GM11168 (cell line): ENCODE results near the gene TEF.
"Not testable (repeated sequence)": the region's sequence is repeated elsewhere in the genome, so short reads cannot be mapped to it uniquely, and the experiment has no call there.

Experiments
- in situ Hi-C: fragments of 300-500 bp; cut with MboI; formaldehyde crosslinking; loops from one replicate; pipeline ENCODE4 v1.12.0; 2022; ENCODE audit warnings: low sequenced_read_pairs; ENCODE audit not compliant: unreplicated experiment

The TEF gene

DNA sequence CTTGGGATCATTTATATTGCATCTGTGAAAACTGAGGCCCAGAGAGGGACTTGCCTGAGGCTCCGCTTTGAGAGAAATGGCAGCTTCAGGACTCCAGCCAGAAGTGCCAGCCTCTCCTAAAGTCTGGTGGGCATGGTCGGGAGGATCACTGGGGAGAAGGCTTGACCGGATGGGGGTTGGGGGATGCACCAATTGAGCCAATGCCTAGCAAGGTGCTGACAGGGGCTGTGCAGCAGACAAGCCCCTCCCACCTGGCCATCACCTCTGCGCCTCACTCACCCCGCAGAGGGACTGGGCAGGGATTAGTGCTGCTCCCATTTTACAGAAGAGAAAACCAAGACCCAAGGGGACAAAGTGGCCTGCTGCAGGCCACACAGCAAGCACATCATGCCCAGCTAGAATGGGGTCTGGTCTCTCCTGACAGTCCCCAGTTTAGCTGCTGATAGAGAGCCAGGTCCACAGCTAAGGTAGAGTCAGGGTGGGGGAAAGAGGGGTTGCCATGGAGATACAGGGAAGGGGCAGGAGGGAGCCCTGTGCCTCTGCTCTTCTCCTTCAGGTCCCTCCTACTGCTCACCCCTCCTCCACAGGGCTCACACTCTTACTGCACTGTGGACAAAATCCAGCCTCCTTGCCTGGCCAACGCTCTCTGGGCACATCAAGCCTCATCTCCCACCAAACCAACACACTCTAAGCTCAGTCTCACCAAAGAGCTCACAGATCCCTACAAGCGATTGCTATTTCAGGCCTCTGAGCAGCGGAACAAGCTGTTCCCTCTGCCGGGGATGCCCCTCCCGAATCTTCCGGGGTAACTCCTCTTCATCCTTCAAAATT lies 29.5 kb downstream of the TEF start:
- in situ Hi-C loops: no loop called here

DNA sequence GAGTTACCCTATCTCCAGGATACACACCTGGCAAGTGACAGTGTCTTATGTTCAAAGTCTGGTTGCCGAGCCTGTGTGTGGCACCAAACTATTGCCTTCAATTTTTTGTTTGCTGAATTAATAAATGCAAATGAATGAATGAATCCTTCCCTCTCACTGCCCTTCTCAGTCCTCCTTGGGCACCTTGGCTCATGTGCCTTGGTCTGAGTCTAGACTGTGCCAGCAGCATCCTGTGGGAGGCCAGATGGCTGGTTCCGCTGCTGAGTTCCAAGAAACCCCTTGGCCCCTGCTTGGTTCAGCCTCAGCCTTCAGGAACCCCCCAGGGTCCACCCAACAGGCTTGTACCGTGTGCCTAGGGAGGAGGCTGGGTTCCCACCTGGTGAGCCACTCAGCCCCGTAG lies 33.8 kb downstream of the TEF start:
- in situ Hi-C loops: no loop called here

DNA sequence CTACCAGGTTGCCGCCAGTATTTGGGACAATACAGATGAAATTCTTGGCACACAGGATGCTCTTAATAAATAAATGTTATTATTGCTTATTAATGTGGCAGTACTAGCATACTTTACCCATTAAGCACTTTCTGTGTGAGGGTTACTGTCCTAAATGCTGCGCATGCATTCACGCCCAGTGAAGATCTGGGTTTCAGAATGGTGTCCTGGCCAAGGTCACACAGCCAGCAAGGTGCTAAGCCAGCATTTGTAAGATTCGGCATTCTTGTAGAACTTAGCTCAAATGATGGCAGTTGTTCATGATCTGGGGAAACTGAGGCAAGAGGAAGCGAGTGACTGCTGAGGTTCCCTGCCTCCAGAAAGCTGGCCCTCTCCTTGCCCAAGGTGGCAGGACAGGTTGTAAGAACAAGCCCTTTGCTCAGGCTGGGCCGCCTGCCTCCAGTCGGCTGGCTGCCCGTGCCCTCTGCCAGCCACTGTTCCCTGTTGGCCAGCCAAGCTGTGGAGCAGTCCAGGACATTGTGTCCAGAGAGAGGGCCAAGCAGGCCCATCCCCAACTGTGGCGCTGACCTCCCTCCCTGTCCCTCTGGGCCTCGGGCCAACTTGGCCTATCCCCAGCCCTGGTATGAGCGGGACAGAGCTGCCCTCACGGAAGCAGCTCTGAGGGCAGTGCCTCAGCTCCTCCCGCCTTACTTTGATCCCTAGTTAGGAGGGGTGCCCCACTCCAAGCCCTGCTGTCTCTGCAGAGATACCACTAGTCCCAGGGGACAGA lies 36.1 kb downstream of the TEF start:
- in situ Hi-C loops: no loop called here

GRCh38 chr22:41418717-41419116 lies 37.0 kb downstream of the TEF start:
- in situ Hi-C loops: no loop called here

GRCh38 chr22:41425660-41426365 lies 44.1 kb downstream of the TEF start:
- in situ Hi-C loops: no loop called here

- in situ Hi-C loops: no loop called here
Observed at GRCh38 chr22:41429232-41429950, 47.6 kb downstream of the TEF start.

DNA sequence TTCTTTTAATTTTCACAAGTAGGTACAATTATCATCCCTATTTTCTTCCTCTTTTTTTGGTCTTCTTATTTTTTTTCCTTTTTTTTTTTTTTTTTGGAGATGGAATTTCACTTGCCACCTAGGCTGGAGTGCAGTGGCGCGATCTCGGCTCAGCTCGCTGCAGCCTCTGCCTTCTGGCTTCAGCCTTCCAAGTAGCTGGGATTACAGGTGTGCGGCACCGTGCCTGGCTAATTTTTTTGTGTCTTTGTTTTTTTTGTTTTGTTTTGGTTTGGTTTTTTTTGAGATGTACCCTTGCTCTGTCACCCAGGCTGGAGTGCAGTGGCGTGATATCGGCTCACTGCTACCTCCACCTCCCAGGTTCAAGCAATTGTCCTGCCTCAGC lies 48.2 kb downstream of the TEF start:
- in situ Hi-C loops: no loop called here

GRCh38 chr22:41431656-41432055 lies 49.9 kb downstream of the TEF start:
- in situ Hi-C loops: no loop called here

- in situ Hi-C loops: not testable (repeated sequence)
Observed at GRCh38 chr22:41433480-41433879, 51.7 kb downstream of the TEF start.

GRCh38 chr22:41434361-41435003 lies 52.7 kb downstream of the TEF start:
- in situ Hi-C loops: not testable (repeated sequence)

DNA sequence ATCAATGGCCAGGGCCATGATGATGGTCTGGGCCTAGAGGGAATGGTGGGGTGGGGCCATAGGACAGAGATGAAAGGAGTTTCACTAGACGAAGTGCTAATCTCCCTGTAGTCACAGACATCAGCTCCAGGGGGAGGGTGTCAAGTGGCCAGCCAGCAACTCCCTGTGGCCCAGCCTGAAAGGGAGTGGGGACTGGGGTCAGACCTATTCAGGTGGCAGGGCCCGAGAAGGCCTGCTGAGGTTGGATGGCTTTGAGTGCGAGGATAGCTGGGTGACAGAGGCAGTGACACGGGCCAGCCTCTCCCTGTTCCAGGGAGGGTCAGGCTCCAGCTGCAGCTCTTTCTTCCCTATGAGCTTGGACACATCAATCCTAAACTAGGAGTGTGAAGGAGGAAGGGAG lies 53.8 kb downstream of the TEF start:
- in situ Hi-C loops: no loop called here

DNA sequence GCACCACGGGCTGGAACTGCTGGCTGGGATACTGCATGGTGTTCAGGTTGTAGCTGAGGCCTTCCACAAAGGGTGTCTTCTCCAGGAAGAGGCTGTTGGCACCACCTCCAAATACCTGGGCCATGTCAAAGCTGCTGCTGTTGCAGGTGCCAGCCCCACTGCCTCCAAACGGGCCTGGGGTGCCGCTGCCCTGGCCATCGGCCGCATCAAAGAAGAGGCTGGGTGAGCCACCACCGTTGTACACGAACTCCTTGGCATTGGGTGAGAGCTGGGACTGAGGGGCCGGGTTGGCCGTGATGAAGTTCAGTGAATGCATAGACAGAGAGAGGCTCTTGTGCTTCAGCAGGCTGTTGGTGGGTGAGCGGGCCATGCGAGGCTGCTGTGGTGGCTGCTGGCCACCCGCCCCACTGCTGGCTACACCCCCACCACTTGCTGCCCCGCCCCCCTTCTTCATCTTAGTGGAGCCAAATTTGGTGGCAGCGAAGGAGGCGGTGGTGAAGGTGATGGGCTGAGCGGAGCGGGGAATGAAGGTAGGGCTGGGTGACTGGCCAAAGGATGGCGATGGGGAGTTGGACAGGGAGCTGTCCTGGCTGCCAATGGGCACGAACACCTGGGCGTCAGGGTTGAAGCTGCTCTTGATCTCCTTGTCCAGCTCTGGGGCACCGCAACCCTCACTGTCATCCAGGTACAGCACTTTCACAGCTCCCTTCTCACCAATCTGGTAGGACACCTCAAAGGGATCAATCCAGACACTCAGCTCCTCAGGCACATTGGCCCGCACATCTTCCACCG lies 54.8 kb downstream of the TEF start:
- in situ Hi-C loops: no loop called here

DNA sequence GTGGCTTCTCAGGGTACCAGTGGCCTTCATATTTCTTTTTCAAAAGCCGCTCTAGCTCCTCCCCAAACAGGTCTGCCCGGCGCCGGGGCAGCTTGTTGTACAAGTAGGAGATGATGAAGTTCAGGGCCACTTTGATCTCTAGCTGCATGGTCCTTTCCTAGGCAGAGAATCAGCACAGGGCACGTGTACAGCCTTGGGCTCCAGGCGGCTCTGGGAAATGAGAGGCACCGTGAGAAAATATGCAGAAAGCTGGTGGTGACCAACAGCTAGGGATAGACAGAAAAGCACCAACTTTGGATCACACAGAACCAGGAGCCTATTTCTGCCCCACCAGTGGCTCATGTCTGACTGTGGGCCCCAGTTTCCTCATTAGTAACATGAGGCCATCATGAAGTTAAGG lies 55.5 kb downstream of the TEF start:
- in situ Hi-C loops: no loop called here

GRCh38 chr22:41440511-41440910 lies 58.8 kb downstream of the TEF start:
- in situ Hi-C loops: not testable (repeated sequence)

DNA sequence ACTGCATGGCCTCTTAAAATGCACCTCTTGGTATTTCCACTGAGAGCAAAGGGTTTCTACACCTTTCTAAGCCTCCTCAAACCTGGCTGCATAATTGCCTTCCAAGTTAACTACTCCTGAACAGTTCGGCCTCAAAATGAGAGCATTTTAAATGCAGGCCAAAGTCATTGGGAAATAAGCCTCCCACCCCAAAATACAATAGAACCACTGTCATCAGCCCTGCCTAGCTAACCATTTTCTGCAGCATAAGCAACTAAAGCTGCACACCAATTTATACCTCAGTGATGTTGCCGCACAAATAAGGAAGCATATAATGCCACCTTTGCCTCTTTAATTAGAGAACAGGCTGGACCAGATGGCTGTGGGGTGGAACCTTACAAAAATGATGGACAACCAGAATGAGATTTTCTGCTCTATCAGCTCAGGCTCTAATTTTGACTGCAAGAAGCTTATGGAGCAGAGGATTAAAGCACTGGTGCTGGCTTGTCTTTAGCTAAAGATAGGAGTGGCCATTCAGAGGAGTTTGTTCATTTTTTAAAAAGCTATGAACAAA lies 60.6 kb downstream of the TEF start:
- in situ Hi-C loops: no loop called here

- in situ Hi-C loops: no loop called here
Observed at GRCh38 chr22:41444360-41445128, 62.8 kb downstream of the TEF start.

DNA sequence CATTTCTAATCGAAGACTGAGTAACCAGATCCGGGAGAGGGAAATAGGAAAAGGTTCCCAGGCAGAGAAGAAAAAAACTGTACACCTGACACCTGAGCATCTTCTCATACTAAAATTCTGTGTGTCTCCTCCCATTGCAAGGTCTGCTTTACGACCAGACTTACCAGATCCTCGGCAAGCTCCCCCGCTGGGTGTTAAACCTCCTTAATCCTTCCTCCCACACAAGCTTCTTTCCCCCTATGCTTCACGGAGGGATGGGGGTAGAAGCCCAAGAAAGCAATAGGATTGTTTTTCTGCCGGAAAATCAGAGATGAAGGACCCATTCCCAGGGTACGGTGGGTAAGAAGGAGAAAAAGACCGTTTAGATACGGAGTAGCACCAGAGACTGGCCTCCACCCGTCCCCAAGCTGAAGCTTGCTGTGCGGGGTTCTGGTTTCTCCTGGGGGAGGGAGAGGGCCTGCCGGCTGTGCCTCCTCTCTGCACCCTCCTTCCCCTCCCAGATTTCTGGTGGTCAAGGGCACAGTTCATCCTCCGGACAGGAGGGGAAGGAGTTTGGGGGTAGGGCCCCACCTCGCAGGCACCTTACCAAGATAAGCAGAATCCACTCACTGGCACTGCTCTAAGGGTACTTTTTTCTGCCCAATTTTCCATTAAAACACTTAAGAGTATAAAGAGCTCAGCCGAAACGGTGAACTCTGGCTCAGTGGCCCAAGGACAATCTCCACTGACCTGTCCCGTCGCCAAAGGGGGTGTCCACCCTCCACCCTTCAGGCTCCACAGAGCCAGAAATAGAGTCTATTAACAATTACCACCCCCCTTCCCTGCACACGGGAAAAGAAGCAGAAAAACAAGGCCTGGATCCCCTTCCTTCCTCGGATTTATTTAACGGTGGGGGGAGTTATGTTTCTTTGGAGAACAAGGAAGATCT lies 63.7 kb downstream of the TEF start:
- in situ Hi-C loops: no loop called here
